MM.1S (cell line): ENCODE results near the gene CC2D2A.
"Not testable (repeated sequence)": the region's sequence is repeated elsewhere in the genome, so short reads cannot be mapped to it uniquely, and the experiment has no call there.

ENCODE experiments used
- DNase-seq: peaks from one replicate; pipeline ENCODE4 v3.0.0-alpha.2; 2015
- H2AFZ ChIP-seq: fragments of 300-600 bp; sonication (generic); 2 replicates; pipeline ENCODE4 v1.6.0; 2016; ENCODE audit warnings: antibody characterized with exemption, low read length
- H3F3A ChIP-seq: fragments of 300-600 bp; sonication (generic); 2 replicates; pipeline ENCODE4 v1.6.1; 2016; ENCODE audit warnings: mild to moderate bottlenecking, antibody characterized with exemption, low read length, moderate library complexity, mixed read lengths; ENCODE audit not compliant: insufficient read depth
- H3K27ac ChIP-seq: fragments of 300-600 bp; sonication (generic); 2 replicates; pipeline ENCODE4 v1.5.1; 2016; ENCODE audit warnings: mild to moderate bottlenecking, low read length
- H3K27me3 ChIP-seq: fragments of 300-600 bp; sonication (generic); replicated peaks from 2 replicates; pipeline ENCODE4 v1.6.0; 2016; ENCODE audit warnings: low read length; ENCODE audit not compliant: insufficient read depth
- H3K36me3 ChIP-seq: fragments of 300-600 bp; sonication (generic); replicated peaks from 2 replicates; pipeline ENCODE4 v1.6.1; 2016; ENCODE audit warnings: mild to moderate bottlenecking, low read length, mixed read lengths; ENCODE audit not compliant: insufficient read depth
- H3K4me1 ChIP-seq: fragments of 300-600 bp; sonication (generic); 2 replicates; pipeline ENCODE4 v1.6.1; 2016; ENCODE audit warnings: low read length, mixed read lengths
- H3K4me2 ChIP-seq: fragments of 300-600 bp; sonication (generic); 2 replicates; pipeline ENCODE4 v1.6.0; 2016; ENCODE audit warnings: low read depth, low read length
- H3K4me3 ChIP-seq: fragments of 300-600 bp; sonication (generic); 2 replicates; pipeline ENCODE4 v1.5.1; 2016; ENCODE audit warnings: low read length, mixed read lengths
- H3K79me2 ChIP-seq: fragments of 300-600 bp; sonication (generic); 2 replicates; pipeline ENCODE4 v1.6.1; 2016; ENCODE audit warnings: mixed run types, low read length, mixed read lengths
- H3K9ac ChIP-seq: fragments of 300-600 bp; sonication (generic); 2 replicates; pipeline ENCODE4 v1.6.1; 2016; ENCODE audit warnings: low read length, mixed read lengths
- H3K9me2 ChIP-seq: fragments of 300-600 bp; sonication (generic); replicated peaks from 2 replicates; pipeline ENCODE4 v1.6.1; 2016; ENCODE audit warnings: mild to moderate bottlenecking, low read length, mixed read lengths; ENCODE audit not compliant: insufficient read depth
- H3K9me3 ChIP-seq: fragments of 300-600 bp; sonication (generic); replicated peaks from 2 replicates; pipeline ENCODE4 v1.6.1; 2016; ENCODE audit warnings: mild to moderate bottlenecking, low read length, mixed read lengths; ENCODE audit not compliant: insufficient read depth
- H4K20me1 ChIP-seq: fragments of 300-600 bp; sonication (generic); 2 replicates; pipeline ENCODE4 v1.6.1; 2016; ENCODE audit warnings: mild to moderate bottlenecking, low read length, moderate library complexity, mixed read lengths; ENCODE audit not compliant: insufficient read depth
- CTCF ChIP-seq: fragments of 300-600 bp; sonication (generic); IDR thresholded peaks from 2 replicates; pipeline ENCODE4 v1.5.1; 2016; ENCODE audit warnings: antibody characterized with exemption, low read length, mixed read lengths
- EZH2 ChIP-seq: fragments of 300-600 bp; sonication (generic); optimal IDR thresholded peaks from 2 replicates; pipeline ENCODE3; 2017; ENCODE audit warnings: low read depth, mild to moderate bottlenecking, antibody characterized with exemption, low read length, mixed read lengths
- EZH2phosphoT487 ChIP-seq: fragments of 300-600 bp; sonication (generic); IDR thresholded peaks from 2 replicates; pipeline ENCODE4 v1.6.1; 2018; ENCODE audit warnings: antibody characterized with exemption, low read length

Gene CC2D2A

GRCh38 chr4:15513545-15513944 lies 43.9 kb downstream of the CC2D2A start:
- Histone ChIP-seq H3K36me3 (no peaks in the 10 kb centered on the region), H3K4me1 (no peaks in the 10 kb centered on the region), H3K79me2 (no peaks in the 10 kb centered on the region), H3K9me2 (no peaks in the 10 kb centered on the region), H3K27ac (no peak overlapping the region), H3F3A (no peaks in the 10 kb centered on the region), H3K9me3 (no peaks in the 10 kb centered on the region), H3K4me3 (no peak overlapping the region), H3K27me3 (no peaks in the 10 kb centered on the region), H3K4me2 (no peak overlapping the region), H3K9ac (no peak overlapping the region), H4K20me1 (no peaks in the 10 kb centered on the region), H2AFZ (no peak overlapping the region)
- TF ChIP-seq EZH2phosphoT487: no peak
- TF ChIP-seq EZH2: no peak
- no peak for TF ChIP-seq CTCF
- DNase-seq: no peak

GRCh38 chr4:15515106-15515505 lies 45.4 kb downstream of the CC2D2A start:
- TF ChIP-seq EZH2 (no peak), EZH2phosphoT487 (no peak)
- no peaks in the 10 kb centered on the region for H3K9me2 ChIP-seq

GRCh38 chr4:15516494-15516893 lies 46.8 kb downstream of the CC2D2A start:
- Histone ChIP-seq H2AFZ (no peak overlapping the region), H3K4me3 (no peak overlapping the region), H3K36me3 (no peaks in the 10 kb centered on the region)

More at GRCh38 chr4:15515106-15515505, 45.4 kb downstream of the CC2D2A start:
- Histone ChIP-seq H2AFZ (no peak overlapping the region), H3K36me3 (no peaks in the 10 kb centered on the region), H3F3A (no peaks in the 10 kb centered on the region), H3K4me1 (no peaks in the 10 kb centered on the region), H3K27me3 (no peaks in the 10 kb centered on the region), H4K20me1 (no peaks in the 10 kb centered on the region), H3K27ac (no peak overlapping the region), H3K4me2 (no peak overlapping the region), H3K79me2 (no peaks in the 10 kb centered on the region), H3K9ac (no peak overlapping the region), H3K4me3 (no peak overlapping the region), H3K9me3 (no peaks in the 10 kb centered on the region)
- DNase-seq: no peak

GRCh38 chr4:15517681-15518080 lies 48.0 kb downstream of the CC2D2A start:
- DNase-seq, H3K79me2 ChIP-seq, H3K36me3 ChIP-seq, H3K9me3 ChIP-seq, H3K4me1 ChIP-seq, H3K9ac ChIP-seq, H3F3A ChIP-seq, H2AFZ ChIP-seq, H4K20me1 ChIP-seq, H3K9me2 ChIP-seq, H3K27me3 ChIP-seq, H3K4me2 ChIP-seq, H3K4me3 ChIP-seq, H3K27ac ChIP-seq: not testable (repeated sequence)

More at GRCh38 chr4:15516494-15516893, 46.8 kb downstream of the CC2D2A start:
- H3K79me2 ChIP-seq: no peaks in the 10 kb centered on the region
- H4K20me1 ChIP-seq: no peaks in the 10 kb centered on the region
- H3K27me3 ChIP-seq: no peaks in the 10 kb centered on the region
- no peaks in the 10 kb centered on the region for H3F3A ChIP-seq
- no peaks in the 10 kb centered on the region for H3K9me3 ChIP-seq
- H3K4me2 ChIP-seq: no peak overlapping the region
- DNase-seq: no peak
- no peak for TF ChIP-seq EZH2phosphoT487
- no peak for TF ChIP-seq EZH2
- no peak for TF ChIP-seq CTCF
- H3K27ac ChIP-seq: no peak overlapping the region
- no peak overlapping the region for H3K9ac ChIP-seq
- H3K9me2 ChIP-seq: no peaks in the 10 kb centered on the region
- no peaks in the 10 kb centered on the region for H3K4me1 ChIP-seq
